Esophagus mucosa (tissue), 1 donor: ENCODE measurements around the gene NUDT15. TPM values are rescaled to one million over a fixed set of nuclear protein-coding genes. Genes with fewer than 3 reads are reported as not detected.

Source experiments
- ATAC-seq: fragments of 200-7000 bp; cut with Tn5 transposase; one replicate; pipeline ENCODE4 v1.9.1; 2020
- total RNA-seq: library from RNA; stranded (reverse); gene quantifications from one replicate; pipeline ENCODE4 v1.2.4, GENCODE V29; 2023
- donor health status: DM: yes; HTN: yes; CAD: no.

NUDT15 gene
- total RNA-seq, result 20.5 TPM

DNA sequence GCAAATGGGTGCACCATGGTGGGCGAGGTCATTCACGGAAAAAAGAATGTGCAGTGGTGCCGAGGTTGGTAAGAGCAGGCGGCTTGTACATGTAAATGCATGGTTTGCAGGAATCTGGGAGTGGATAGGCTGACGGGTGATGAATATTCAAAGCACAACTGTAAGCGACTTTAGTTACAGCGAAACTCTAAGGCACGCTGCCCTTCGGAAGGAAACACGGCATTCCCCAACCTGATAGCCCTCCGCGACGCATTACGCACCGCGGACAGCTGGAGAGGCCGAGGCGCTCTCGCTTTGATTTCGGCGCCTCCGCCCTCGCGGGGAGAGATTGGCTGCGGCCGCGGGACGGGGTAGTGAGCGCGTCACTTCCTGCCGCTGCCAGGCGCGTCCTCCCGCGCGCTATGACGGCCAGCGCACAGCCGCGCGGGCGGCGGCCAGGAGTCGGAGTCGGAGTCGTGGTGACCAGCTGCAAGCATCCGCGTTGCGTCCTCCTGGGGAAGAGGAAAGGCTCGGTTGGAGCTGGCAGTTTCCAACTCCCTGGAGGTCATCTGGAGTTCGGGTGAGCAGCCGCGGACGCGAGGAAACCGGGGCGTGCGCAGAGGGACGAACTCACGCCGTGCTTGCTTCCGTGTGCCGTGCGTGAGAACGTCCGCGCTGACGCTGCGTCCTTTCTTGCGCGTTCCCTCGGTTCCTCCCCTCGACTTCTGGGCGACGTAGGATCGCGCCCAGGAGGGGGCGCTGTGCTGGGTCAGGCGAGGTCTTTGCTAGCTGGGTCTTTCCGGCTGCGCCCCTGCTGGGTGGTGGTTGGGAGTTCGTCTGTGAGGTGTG is at the start of gene NUDT15:
NUDT15 (plus strand) TSS at position 381 of the 828 bp plus-strand sequence; CDS start at position 402, 21 bp downstream.
- ATAC-seq, result peak; percentile 97

DNA sequence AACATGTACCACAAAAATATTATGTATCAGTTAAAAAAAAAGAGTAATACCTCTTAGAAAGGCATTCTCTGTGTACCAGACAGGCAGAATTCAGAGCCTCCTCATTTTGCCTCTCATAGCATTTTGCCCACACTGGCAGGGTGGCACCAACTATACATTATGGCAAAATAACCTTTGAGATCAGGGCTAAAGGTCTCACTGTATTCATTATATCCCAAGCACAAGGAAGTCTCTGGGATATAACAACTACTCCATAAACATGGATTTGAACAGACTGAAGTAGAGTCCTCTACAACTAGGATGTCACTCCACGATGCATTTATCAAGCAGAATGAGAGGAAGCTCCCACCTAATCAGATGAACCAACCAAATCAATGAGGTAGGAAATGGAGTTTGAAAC is 47.1 kb upstream of the NUDT15 start:
- ATAC-seq, result no peak

DNA sequence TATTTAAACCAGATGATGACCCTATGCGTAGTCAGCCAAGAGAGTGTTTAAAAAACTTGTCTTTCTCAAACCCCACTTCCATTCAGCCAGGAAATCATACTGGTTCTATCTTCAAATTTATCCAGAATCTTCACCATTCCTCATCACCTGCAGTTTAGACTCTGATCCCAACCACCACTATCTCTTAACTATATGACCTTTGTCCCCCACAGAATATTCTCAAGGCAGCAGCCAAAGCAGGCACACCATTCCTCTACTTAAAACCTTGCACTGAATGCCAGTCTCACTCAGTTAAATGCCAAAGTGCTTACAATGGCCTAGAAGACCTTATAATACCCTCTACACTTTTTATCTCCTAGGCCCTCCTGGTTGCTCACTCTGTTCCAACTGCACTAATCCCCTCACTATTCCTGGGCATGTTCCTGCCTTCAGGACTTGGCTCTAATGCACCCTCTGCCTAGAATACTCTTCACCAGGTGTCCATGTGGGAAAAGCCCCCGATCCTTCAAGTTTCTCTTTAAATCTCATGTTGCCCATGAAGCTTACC is 46.5 kb upstream of the NUDT15 start:
- ATAC-seq, result no peak

DNA sequence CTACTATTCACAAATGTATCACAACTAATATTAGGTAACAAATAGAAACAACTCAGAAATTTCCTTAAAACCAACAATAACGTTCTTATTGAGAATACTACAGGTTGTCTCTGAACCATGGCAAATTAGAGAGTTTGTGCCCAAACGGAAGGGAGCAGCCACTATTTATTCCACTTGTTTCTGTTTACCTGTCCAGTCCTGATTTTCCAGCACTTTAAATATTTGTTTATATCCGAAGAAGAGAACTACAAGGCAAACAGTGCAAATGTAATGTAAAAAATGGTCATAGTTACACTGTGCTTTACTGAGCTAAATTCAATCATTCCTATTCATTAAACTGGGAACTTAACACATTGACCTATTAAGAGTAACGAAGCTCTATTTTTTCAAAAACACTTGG is 45.7 kb upstream of the NUDT15 start:
- no peak for ATAC-seq

DNA sequence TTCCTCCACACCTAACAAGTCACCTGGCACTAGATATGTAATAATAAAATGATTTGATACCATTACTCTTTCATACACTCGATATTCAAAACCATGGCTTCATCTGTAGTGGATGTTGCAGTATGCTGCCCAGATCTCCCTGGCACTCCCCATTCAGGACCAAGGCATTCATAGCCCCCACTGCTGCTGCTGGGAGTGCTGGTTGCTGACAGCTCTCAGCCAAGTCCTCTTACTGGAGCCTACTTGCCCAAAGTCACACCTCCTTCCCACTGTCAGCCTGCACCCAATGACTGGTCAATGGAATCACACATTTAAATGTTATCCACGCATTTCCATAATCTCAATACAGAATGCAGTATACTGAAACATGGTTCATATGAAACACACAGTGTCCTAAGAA is 40.1 kb upstream of the NUDT15 start:
- no peak for ATAC-seq

DNA sequence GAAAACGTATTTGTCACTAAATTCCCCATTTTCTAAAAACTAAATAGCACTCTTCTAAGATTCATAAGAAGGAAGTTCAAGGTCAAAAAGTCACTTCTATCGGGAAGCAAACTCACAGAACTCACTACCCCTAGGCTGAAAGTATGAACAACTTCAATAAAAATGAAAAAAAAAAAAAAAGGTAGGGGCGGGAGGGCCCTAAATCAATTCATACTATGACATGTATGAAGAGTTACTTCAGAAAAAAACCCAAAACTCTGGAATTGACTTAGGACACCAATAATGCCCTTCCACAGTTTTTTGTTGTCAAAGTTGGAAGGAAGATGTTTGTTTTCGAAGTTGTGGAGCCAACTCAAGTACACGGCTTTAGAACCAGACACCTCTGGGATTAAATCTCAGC is 37.6 kb upstream of the NUDT15 start:
- no peak for ATAC-seq

DNA sequence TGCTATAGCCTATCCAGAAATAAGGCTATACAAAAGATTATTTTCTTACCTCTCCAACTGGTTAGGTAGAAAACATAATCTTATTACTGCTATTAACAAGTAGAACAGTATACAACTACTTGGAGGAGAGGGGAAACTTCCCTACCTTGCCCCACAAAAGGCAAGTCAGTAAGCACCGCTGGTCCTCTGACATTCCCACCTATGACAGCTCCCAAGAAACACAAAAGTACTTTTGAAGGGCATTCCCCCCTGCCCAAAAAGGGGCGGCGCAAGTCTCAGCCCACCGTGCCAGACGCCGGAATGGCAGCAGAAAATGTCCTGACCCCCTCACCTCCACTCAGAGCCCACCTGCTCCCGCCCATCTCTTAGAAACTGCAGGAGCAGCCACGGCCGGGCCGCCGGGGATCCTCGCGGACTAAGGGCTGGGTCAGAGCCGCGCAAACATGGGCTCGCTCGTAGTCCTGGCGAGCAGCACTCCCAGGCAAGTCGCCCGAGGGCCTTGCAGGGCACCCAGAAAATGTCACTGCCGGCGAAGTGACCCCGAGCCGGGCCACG is 36.9 kb upstream of the NUDT15 start:
- ATAC-seq, result peak; percentile 49

DNA sequence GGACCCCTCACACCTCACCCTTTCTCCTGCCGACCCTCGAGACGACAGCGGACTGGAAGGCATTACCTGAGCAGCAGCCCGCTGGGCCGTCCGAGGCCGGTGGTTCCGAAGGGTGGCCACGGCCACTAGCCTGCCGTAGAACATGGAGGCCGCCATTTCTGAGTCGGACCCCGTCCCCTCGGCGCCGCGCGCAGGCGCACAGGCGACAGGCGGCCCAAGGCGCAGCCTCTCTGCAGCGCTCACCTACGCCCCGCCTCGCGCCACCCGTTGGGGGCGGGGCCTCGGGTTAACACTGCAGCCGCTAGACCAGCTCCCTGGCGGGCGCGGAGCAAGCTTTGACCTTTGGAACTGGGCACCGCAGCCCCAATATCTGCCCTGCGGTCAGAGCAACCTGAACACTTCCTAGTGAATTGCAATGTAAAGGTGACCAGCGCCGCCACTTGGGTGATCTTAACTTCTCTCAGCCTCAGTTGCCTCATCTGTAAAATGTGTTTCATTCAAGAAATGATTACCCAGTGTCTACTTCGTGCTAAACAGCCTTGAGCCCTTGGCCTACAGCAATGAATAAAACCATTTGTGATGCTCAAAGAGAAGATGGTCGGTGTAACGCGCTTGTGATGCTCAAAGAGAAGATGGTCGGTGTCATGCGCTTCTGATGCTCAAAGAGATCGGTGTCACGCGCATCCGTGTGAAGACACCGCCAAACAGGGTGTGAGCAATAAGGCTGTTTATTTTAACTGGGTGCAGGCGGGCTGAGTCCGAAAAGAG is 36.2 kb upstream of the NUDT15 start, which contains the start of gene SUCLA2:
SUCLA2 (minus strand) TSS at position 160 of the 768 bp plus-strand sequence; CDS start at position 156, 4 bp downstream.
- peak; percentile 99 for ATAC-seq

DNA sequence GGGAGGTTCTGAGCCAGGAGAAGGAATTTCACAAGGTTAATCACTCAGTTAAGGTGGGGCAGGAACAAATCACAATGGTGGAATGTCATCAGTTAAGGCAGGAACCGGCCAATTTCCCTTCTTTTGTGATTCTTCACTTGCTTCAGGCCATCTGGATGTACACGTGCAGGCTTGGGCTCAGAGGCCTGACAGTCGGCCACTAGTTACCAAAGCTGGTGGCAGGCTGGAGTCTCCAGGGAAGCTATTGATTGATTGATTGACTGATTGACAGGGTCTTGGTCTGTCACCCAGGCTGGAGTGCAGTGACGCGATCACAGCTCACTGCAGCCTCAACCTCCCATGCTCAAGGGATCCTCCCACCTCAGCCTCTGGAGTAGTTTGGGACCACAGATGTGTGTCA is 35.5 kb upstream of the NUDT15 start:
- ATAC-seq, result peak; percentile 7

DNA sequence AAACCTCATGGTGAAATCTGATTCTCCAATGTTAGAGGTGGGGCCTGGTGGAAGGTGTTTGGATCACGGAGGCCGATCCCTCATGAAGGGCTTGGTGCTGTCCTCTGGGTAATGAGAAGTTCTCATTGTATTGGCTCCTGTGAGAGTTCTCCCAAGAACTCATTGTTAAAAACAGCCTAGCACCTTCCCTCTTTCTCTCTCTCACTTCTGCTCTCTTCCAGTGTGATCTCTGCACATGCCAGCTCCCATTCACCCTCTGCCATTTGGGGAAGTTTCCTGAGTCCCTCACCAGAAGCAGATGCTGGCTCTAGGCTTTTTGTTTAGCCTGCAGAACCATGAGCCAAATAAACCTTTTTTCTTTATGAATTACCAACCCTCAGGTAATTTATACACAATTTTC is 33.3 kb upstream of the NUDT15 start:
- ATAC-seq, result no peak

DNA sequence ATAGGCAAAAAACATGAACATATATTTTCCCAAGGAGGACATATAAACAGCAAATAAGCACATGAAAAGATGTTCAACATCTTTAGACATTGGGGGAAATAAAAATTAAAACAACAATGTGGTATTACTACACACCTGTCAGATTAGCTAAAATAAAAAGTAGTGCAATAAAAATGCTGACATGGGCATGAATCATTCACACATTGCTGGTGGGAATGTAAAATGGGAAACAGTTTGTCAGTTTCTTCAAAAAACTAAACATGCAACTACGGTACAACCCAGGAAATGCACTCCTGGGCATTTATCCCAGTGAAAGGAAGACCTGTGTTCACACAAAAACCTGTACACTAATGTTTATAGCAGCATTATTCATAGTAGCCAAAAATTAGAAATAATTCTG is 31.1 kb upstream of the NUDT15 start:
- no peak for ATAC-seq

DNA sequence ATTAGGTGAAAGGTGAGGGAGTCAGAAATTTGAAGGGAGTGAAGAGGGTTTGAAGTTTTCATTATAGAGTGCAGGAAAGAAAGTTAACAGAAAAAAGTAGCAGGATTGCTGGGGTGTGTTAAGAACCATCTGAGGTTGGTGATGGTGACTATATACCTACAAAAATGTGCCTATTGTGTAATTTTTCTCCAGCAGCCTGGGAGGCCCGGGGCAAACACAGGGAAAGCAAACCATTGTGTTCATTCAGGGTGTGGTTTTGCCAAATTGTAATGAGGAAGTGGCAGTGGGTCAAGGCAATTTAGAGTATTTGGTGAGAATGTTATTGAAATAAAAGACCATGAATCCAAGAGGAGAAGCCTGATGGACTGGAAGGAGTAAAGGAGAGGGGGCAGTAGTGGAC is 28.2 kb upstream of the NUDT15 start:
- peak; percentile 95 for ATAC-seq

DNA sequence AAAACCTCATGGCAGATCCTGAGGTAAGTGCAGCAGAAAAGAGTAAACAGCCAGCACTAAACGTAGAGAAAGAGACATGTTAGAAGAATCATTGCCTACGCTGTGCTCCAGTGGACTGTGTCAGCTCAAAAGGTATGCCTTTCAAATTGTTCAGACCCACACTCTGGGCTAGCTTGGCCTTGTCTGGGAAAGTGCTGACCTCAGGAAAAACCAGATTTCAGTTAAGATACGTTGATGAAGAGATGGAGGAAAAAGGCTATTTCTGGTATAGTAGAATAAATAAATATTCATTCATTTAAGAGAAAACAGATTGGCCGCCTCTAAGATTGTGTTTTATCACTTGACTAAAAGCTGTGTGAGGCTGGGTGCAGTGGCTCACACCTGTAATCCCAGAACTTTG is 26.8 kb upstream of the NUDT15 start:
- ATAC-seq, result no peak

DNA sequence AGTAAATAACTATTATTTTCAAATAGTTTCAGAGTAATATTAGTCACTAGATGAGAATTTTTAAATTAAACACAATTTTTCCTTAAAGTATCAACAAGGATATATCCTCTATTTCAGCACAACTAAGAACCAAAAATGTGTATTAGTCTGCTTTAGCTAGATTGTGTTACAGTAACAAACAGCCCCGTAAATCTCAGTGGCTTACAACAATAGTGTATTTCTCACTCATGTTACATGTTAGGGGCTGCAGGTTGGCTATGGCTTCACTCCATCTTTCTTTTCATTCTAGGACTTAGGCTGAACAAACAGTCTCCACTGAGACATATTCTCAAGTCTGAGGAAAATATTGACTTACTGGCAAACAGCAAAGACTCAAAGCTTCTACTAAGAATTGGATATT is 24.9 kb upstream of the NUDT15 start:
- ATAC-seq, result no peak

DNA sequence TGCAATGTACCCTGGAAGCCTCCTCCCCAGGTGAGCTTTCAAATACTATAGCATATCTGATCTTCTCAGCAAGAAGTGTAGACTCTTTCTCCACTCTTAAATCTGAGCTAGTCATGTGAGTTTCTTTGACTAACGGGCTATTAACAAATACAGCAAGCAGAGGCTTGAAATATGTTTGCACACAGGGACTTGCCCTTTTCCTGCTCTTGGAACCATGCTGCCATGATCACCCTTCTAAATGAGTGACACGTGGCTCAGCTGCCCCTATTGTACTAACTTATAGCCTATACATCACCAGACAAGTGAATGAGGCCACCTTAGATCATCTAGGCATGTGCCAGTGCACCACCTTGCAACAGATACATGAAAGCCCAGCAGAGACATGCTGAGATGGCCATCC is 23.2 kb upstream of the NUDT15 start:
- ATAC-seq, result peak; percentile 88

DNA sequence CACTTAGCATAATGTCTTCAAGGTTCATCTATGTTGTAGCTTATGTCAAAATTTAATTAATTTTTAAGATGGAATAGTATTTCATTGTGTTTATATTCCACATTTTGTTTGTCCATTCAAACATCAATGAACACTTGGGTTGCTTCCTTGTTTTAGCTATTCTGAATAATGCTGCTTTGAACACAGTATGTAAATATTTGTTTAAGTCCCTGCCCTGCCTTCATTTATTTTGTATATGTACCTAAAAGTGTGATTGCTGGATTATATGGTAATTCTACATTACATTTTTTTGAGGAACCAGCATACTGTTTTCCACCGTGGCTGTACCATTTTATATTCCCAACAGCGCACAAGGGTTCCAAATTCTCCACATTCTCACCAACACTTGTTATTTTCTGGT is 18.9 kb upstream of the NUDT15 start:
- no peak for ATAC-seq

DNA sequence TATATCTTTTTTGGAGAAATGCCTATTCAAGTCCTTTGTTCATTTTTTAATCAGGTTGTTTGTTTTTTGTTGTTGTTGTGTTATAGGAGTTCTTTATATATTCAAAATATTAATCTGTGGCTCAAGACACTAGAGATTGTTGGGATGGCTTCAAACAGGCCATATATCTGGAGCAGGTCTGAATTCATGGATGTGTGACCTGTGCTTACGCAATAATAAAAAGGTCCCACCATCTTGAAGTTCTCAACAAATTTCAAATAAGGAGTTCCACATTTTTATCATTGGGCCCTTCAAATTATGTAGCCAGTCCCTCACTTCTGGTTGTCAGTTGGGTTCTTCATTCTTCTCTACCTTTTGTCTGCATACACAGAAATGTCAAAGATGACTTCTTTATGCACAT is 17.7 kb upstream of the NUDT15 start:
- ATAC-seq, result no peak

DNA sequence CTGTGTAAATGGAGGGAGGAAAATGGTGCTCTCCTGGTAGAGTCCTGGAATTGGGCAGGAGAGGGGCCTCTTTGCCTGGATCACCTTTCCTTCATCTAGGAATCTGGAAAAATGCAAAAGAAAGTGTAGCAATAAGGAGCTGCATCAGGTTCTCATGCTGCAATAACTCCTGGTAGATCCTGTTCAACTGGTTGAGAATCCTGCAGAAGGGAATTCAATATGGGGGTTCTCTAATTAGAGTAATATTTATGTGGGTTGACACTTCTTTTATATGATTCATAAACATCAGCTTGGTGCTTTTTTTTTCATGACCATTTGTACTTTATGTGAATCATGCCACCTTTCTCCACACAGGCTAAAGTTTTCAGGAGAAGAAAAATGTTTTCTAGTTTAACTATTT is 9.5 kb upstream of the NUDT15 start:
- peak; percentile 83 for ATAC-seq

DNA sequence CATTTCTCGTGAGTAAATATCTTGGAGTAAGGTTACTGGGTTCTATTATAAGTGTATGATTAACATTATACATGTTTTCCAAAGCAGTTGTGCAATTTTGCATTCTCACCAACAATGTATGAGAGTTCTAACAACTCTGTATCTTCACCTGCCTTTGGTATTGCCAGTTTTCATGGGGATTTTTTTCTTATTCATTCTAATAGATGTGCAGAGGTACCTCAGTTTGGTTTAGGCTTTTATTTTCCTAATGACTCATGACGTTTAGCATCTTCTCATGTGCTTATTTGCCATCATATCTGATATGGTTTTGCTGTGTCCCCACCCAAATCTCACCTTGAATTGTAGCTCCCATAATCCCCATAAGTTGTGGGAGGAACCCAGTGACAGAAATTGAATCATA is 7.7 kb upstream of the NUDT15 start:
- ATAC-seq, result no peak

DNA sequence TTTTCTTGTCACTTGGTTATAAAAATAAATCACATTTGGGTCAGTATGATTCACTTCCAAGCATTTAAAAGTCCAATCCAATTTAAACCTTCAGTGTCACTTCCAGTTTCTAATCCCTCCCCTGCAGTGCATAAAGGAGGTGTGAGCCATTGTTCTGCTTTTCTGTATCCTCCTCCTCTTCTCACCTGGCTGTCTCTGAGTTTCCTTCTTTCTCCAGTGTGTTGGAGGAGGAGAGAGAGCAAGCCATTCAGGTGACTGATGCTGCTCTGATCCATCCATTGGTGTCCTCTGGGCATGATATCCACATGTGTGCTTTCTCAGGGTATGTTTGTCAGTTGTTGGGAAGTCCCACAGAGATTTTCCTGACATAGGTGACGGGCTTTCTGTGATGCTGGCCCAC is 1.2 kb downstream of the NUDT15 start:
- peak; percentile 32 for ATAC-seq

DNA sequence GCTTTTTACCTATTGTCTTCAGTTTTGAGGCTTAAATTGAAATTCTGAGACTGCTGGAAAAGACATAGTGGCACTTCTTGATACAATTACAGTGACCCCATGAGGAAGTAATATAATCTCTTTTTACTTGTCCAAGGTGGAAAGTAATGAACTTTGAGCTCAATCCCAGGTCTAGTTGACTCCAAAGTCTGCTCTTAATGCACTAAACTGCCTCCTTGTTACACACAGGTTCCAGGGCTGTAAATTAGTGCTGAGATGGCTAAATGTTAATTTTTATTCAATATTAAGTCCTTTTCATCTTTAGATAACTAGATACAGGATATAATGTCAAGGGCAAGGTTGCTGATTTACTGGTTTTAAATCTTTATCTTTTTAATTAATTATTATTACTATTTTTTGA is 2.5 kb downstream of the NUDT15 start:
- ATAC-seq, result no peak

DNA sequence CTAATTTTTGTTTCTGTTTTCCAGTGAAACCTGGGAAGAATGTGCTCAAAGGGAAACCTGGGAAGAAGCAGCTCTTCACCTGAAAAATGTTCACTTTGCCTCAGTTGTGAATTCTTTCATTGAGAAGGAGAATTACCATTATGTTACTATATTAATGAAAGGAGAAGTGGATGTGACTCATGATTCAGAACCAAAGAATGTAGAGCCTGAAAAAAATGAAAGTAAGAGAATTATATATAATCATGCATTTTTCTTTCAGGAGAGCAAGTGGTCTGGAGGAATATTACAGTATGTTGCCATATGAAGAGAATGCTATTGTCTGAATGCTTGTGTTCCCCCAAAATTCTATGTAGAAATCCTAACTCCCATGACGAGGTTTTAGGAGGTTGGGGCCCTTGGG is 3.4 kb downstream of the NUDT15 start:
- ATAC-seq, result no peak

DNA sequence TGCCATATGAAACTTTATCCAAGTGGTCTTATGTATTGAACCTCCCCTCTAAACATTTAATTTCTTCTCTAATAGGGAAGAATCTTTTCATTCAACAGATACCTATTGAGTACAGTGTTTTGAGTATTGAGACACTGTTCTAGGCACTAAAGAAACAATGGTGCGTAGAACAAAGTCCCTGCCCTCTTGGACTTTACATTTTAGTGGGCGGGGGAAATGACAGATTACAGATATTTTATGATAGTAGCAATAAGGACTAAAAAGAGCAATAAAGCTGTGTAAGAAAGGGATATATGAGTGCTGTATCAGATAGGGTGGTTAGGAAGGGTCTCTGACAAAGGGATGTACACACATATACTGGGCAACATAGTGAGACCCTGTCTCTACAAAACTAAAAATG is 5.4 kb downstream of the NUDT15 start:
- no peak for ATAC-seq
